Skeletal muscle cell (primary cell): ENCODE data around the gene TMEM31.

ENCODE experiments used
- DNase-seq: peaks from one replicate; pipeline ENCODE4 v3.0.0-alpha.2; 2010; ENCODE audit warnings: low read depth
- H3K4me3 ChIP-seq: 2 replicates; pipeline ENCODE4 v1.5.1; 2011; ENCODE audit warnings: low read depth, mild to moderate bottlenecking, control low read depth, low read length, moderate library complexity

Gene TMEM31

DNA sequence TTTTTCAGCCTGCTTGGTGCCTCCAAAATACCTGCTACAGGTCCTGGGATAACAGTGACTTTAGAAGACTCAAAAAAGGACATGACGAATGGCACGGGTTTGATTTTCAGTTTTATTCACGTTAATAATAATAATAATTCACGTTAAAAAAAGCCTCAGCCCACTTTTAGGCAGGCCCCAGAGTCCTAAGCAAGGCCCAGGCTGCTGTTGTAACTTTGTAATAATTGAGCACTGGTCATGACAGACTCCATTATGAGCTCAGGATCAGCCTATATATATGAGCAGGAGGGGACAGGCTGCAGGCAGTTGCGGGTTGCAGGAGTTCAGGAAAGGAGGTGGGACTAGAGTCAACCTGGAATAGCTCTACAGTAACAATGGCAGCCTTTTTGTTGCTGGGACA lies at the start of gene TMEM31:
Gene TMEM31, plus strand, starts transcription at position 301 of the 400 bp plus-strand sequence. CDS start 1,350 bp downstream, outside the sequence.
- DNase-seq, result no peak
- no peak within 1 kb of the TSS for H3K4me3 ChIP-seq

DNA sequence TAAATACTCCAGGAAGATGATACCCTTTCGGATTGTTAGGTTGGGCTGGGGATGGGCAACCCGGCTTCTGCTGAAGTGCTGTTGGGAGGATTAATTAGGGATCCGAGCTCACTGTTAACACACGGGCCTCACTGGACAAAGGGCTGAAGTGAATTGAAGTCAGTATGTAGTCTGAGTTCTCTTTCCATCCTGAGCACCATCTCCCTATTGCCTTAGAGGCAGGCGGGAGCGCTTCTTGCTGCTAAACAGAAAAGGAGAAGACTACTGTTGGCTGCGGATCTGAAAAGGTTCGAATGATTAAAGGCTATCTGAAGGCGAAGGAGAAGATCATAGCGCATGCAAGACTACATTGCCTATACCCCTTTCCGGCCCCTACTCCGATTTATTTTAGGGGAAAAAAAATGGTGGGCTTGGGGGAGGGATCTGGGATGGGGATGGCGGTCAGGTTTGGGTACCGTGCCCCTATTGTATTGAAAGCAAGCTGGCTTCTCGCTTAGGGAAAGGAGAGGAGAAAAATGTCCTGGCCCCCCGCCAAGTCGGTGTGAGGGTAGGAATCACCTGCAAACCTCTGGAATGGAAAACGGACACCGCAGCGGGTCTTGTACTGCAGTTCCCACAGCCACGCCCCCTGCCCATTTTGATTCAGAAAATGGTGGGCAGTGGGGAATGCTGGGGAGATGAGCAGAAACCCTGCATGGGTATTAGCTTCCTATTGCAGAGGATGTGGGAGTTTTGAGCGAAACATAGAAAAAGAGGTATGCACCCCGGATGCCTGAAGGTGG lies 46.5 kb upstream of the TMEM31 start:
- DNase-seq, result no peak
- H3K4me3 ChIP-seq, result no peak overlapping the region

DNA sequence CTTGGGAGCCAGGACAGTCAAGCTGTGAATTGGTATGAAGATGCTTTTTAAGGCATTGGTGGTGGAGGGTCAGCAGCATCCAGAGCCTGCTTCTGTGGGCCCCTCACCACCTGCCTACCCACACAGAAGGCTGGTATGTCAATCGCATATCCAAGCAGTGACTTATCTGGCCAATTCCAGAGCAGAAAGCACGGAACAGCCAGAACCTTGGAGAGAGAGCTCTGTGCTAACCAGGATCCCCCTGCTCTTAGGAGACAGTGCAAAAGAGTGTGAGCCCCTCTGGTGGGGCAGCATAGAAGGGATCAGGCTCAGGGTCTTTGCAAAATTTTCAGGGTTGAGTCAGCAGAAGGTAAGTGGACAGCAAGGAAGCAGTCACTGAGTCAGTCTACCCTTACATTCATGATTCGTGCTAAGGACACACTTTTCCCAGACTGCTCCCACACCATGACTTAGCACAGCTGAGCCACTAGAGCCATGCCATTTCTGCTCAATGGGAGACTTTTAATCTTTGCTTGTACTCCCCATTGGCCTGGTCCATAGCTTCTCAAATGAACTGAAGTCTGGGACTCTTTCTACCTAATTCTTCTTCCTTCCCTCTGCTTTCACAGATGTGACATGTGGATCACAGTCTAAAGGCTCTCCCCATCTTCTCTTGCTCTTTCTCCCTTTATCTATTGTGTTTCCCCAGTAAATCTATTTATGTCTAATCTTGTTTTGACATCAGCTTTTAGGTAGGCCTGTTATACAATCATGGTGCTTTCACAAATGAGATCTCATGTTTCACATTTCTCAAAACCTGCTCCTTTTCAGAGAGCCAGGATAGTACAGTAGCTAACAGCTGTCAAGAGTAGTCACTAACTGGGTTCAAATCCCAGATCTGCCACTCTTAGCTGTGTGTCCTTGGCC lies 44.3 kb upstream of the TMEM31 start:
- H3K4me3 ChIP-seq, result no peak overlapping the region
- no peak for DNase-seq

- no peak overlapping the region for H3K4me3 ChIP-seq
- no peak for DNase-seq
Measured at GRCh38 chrX:103669745-103670144, 41.0 kb upstream of the TMEM31 start.

- DNase-seq, result no peak
Measured at GRCh38 chrX:103674531-103675454, 35.9 kb upstream of the TMEM31 start.

DNA sequence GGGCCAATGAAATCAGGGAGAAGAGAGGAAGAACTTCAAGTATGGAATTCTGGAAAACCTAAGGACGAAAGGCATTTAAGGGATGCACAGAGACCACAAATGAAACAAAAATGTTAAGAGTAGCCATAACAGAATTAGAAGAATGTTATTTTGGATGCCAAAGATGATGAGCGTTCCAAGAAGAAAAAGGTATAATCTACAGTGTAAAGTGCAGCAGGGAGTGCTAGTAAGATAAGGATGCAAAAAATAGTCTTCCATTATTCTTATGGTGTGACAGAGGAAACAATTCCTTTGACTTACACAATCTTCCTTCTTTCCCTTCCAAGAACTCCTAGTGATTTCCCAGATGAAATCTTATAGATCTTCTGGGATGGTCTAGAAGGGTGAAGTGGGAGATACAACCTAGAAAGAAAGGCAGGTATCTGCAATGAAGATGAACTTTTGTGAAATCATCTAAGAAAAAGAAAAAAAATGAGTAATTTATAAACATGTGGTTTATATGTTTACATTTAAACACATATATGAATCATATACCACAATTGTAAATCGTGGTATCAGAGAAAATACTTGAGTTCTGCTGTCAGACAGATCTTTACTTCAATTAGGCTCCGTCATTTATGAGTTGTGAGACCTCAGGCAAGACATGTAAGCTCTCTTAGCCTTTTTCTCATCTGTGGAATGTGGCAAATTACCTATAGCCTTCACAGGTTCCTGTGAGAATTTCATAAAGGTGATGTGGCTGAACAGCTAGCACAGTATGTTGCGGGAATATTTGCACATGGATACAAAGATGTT lies 32.3 kb upstream of the TMEM31 start:
- H3K4me3 ChIP-seq, result no peak overlapping the region
- no peak for DNase-seq

More at GRCh38 chrX:103674531-103675454, 35.9 kb upstream of the TMEM31 start:
- no peak overlapping the region for H3K4me3 ChIP-seq

- DNase-seq, result no peak
- H3K4me3 ChIP-seq, result no peak overlapping the region
Measured at GRCh38 chrX:103681443-103681842, 29.3 kb upstream of the TMEM31 start.

GRCh38 chrX:103685396-103685795 lies 25.3 kb upstream of the TMEM31 start:
- peak overlapping the region; percentile 59 for H3K4me3 ChIP-seq
- DNase-seq, result no peak

DNA sequence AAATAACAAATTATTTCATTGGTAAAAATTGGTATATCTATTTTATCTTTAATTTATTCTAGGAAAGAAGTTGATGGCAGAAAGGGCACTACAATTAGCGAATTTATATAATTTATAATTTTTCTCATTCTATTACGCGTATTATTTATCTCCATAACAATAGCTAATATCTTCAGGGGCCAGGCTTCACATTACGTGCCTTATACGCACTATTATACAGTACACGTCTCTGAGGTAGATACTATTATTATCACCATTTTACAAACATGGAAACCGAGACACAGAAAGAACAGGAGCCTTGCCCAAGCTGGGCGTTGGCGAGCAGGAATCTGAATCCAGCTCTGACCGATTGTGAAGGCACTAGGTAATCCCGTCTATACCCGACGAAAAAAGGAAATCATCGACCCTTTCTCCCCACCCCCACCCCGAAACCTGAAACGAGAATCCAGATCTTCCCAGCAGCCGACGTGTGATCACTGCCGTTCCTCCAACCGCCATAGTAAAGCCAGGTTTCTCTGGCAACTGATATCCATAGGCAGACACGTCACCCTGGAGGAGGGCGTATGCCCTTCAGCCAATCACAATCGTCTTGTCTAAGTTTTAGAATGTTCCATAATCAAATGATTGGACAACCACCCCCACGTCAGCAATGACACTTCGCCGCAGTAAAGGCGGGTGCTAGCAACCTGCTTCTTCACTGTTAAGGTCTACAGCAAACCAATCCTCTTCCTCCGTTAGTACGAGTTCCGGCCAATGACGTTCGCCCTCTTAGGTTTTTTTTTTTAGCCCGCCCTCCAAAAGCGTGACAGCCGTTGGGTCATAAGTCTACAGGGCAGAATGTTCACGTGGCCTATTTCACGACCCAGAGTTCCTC lies 24.3 kb upstream of the TMEM31 start, which contains the start of gene MORF4L2:
Gene MORF4L2, minus strand, starts transcription at position 501 of the 874 bp plus-strand sequence. CDS start 9,672 bp downstream, outside the sequence.
- H3K4me3 ChIP-seq, result peak within 1 kb of the TSS; percentile 59
- peak; percentile 98 for DNase-seq

GRCh38 chrX:103687073-103687695 lies 23.5 kb upstream of the TMEM31 start:
- H3K4me3 ChIP-seq, result peak overlapping the region; percentile 51
- DNase-seq, result peak; percentile 55

GRCh38 chrX:103687696-103688201 lies 23.0 kb upstream of the TMEM31 start:
- peak; percentile 37 for DNase-seq
- H3K4me3 ChIP-seq, result peak overlapping the region; percentile 51

- no peak for DNase-seq
Measured at GRCh38 chrX:103688946-103689345, 21.8 kb upstream of the TMEM31 start.

DNA sequence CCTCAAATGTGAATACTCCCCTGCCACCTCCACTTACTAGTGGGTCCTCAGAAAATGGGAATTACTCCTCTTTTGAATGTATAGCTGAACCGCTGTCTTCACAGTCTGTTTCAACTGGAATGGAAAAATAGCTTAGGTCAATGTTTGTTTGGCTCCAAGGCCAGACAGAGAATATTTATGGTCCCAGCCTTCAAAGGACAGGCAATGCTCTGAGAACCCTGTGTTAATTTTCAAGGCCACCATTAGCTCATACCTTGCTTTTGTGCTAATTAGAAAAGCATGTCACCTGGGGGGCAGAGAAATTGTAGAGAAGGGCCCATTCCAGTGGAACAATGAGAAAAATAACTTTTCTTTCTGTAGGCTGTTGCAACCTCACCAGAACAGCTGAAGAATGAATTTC lies 19.6 kb upstream of the TMEM31 start:
- H3K4me3 ChIP-seq, result no peak overlapping the region
- DNase-seq, result no peak

More at GRCh38 chrX:103688946-103689345, 21.8 kb upstream of the TMEM31 start:
- no peak overlapping the region for H3K4me3 ChIP-seq

DNA sequence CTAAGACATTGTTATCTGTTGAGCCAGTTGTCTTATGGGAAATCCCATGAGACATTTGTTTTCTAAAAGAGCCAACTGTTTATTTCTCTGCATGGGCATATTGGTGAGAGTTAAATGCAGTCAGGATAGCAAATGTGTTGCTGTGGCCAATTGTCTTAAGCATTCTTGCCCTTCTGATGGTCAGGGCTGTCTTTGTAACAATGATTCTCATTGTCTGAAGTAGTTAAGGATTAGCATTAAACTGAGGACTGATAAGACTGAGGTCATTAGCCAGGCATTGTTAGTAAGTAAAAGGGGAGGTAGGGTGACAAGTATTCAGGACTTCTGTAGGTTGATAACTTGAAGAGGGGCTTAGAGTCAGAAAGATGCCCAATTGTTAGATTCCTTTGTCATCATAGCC lies 13.0 kb upstream of the TMEM31 start:
- DNase-seq, result no peak
- no peak overlapping the region for H3K4me3 ChIP-seq

GRCh38 chrX:103699243-103699642 lies 11.5 kb upstream of the TMEM31 start:
- DNase-seq, result no peak
- H3K4me3 ChIP-seq, result no peak overlapping the region

DNA sequence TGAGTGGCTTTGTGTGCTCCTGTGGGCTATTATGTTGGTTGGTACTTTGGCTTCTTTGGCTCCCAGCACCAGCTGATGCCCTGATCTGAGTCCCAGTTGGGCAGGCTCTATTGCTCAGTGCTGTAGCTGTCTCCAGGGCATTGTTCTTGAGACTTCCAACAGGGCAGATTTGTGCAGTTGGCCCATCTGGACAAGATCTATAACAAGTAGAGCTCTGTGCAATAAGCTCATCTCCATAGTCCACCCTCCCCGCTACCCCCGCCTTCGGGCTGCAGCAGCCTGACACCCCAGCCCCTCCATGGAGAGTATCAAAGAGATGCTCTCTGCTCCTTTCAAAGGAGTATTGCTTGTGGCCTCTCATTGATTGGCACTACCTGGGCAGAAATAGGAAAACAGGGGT lies 5.8 kb upstream of the TMEM31 start:
- no peak overlapping the region for H3K4me3 ChIP-seq
- no peak for DNase-seq

DNA sequence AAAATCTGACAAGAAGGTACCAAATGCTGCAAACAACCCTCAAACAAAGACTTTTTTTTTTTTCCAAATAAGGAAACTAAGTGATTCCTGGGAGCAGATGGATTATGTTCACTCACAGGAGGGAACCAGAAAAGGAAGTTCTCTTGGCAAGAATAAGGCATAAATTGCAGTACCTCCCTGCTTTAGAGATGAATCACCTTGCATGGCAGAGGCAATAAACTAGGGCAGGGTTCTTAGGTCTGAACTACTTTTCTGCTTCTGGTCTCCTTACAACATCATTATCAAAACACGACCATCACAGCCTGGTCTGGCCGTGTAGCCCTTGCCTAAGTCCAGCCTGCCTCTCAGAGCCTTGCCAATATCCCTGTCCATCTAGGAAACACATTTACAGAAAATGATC lies 6.3 kb downstream of the TMEM31 start:
- DNase-seq, result peak; percentile 92
- no peak overlapping the region for H3K4me3 ChIP-seq
